Neuronal stem cell (in vitro differentiated cells): Measurements from ENCODE around the gene PTPN20.
"Not testable (repeated sequence)": the region's sequence is repeated elsewhere in the genome, so short reads cannot be mapped to it uniquely, and the experiment has no call there.

Experiments
- DNase-seq: peaks from one replicate; pipeline ENCODE4 v3.0.0-alpha.2; 2013; ENCODE audit warnings: low spot score
- H2AFZ ChIP-seq: one replicate; pipeline ENCODE4 v1.6.1; 2013; ENCODE audit warnings: mild to moderate bottlenecking, low read length, inconsistent platforms
- H2AK5ac ChIP-seq: 2 replicates; pipeline ENCODE4 v1.6.1; 2013; ENCODE audit warnings: low read depth, mild to moderate bottlenecking, inconsistent platforms, low read length, moderate library complexity, mixed read lengths
- H2BK120ac ChIP-seq: 2 replicates; pipeline ENCODE4 v1.6.1; 2013; ENCODE audit warnings: low read depth, mild to moderate bottlenecking, inconsistent platforms, low read length, moderate library complexity, mixed read lengths
- H2BK12ac ChIP-seq: one replicate; pipeline ENCODE4 v1.6.1; 2013; ENCODE audit warnings: low read length, inconsistent platforms
- H2BK15ac ChIP-seq: 2 replicates; pipeline ENCODE4 v1.6.1; 2013; ENCODE audit warnings: mild to moderate bottlenecking, low read length, inconsistent platforms, mixed read lengths
- H2BK5ac ChIP-seq: one replicate; pipeline ENCODE4 v1.6.1; 2013; ENCODE audit warnings: inconsistent platforms, mild to moderate bottlenecking, low read length, moderate library complexity
- H3K14ac ChIP-seq: one replicate; pipeline ENCODE4 v1.6.1; 2013; ENCODE audit warnings: low read length, inconsistent platforms
- H3K18ac ChIP-seq: 2 replicates; pipeline ENCODE4 v1.6.1; 2013; ENCODE audit warnings: low read length, inconsistent platforms
- H3K23ac ChIP-seq: 2 replicates; pipeline ENCODE4 v1.6.1; 2013; ENCODE audit warnings: low read depth, mild to moderate bottlenecking, mixed read lengths, low read length, inconsistent platforms; ENCODE audit not compliant: poor library complexity
- H3K27ac ChIP-seq: replicated peaks from 3 replicates; pipeline ENCODE4 v1.5.1; 2013; ENCODE audit warnings: low read length, inconsistent platforms
- H3K27me3 ChIP-seq, 3 experiments: 2 replicates each; pipeline ENCODE4 v1.6.1; 2013; ENCODE audit warnings: low read length in 3 of 3, mild to moderate bottlenecking in 2 of 3, inconsistent platforms in 1 of 3, low read depth in 1 of 3, mixed read lengths in 1 of 3, moderate library complexity in 1 of 3; ENCODE audit not compliant: control insufficient read depth in 3 of 3, insufficient read depth in 3 of 3
- H3K36me3 ChIP-seq, 2 donors: replicated peaks in 1 of 2; 2 replicates each; pipeline ENCODE4 v1.6.1; 2013; ENCODE audit warnings: low read length in 2 of 2; ENCODE audit not compliant: control insufficient read depth in 2 of 2, insufficient read depth in 2 of 2
- H3K4ac ChIP-seq: 2 replicates; pipeline ENCODE4 v1.6.1; 2013; ENCODE audit warnings: inconsistent platforms, mild to moderate bottlenecking, low read length, moderate library complexity
- H3K4me1 ChIP-seq, 2 donors: 1 replicate in 1 of 2; 2 replicates in 1 of 2; pipeline ENCODE4 v1.6.1; 2013; ENCODE audit warnings: low read length in 2 of 2, low read depth in 1 of 2; ENCODE audit not compliant: control insufficient read depth in 2 of 2, insufficient read depth in 1 of 2
- H3K4me2 ChIP-seq: one replicate; pipeline ENCODE4 v1.6.1; 2013; ENCODE audit warnings: mild to moderate bottlenecking, low read length, inconsistent platforms; ENCODE audit not compliant: insufficient read depth, poor library complexity, severe bottlenecking
- H3K4me3 ChIP-seq, 2 donors: 2 replicates each; pipeline ENCODE4 v1.5.1; 2013; ENCODE audit warnings: low read length in 2 of 2, mild to moderate bottlenecking in 2 of 2, inconsistent platforms in 1 of 2, moderate library complexity in 1 of 2
- H3K79me1 ChIP-seq: one replicate; pipeline ENCODE4 v1.6.1; 2013; ENCODE audit warnings: low read depth, mild to moderate bottlenecking, inconsistent platforms, low read length, moderate library complexity
- H3K9ac ChIP-seq: one replicate; pipeline ENCODE4 v1.6.1; 2013; ENCODE audit warnings: mild to moderate bottlenecking, low read depth, low read length, inconsistent platforms; ENCODE audit not compliant: poor library complexity
- H3K9me3 ChIP-seq, 2 donors: replicated peaks in 1 of 2; 2 replicates each; pipeline versions ENCODE3 to v1.6.1; 2013; ENCODE audit warnings: low read length in 2 of 2, mild to moderate bottlenecking in 2 of 2, inconsistent platforms in 1 of 2, low read depth in 1 of 2, mixed read lengths in 1 of 2, moderate library complexity in 1 of 2; ENCODE audit not compliant: control insufficient read depth in 2 of 2, insufficient read depth in 1 of 2
- H4K8ac ChIP-seq: one replicate; pipeline ENCODE4 v1.6.1; 2013; ENCODE audit warnings: low read depth, mild to moderate bottlenecking, inconsistent platforms, low read length, moderate library complexity
- H4K91ac ChIP-seq: one replicate; pipeline ENCODE4 v1.6.1; 2013; ENCODE audit warnings: low read length, low read depth, mild to moderate bottlenecking, inconsistent platforms; ENCODE audit not compliant: poor library complexity
- WGBS, 2 donors: extraction: QIAGEN DNeasy Blood & Tissue Kit; methylation state at CpG; one replicate each; pipeline ENCODE4 v1.1.7; 2013; ENCODE audit warnings: missing lambda C conversion rate in 2 of 2, mixed read lengths in 1 of 2; ENCODE audit not compliant: insufficient read length in 2 of 2, insufficient replicate concordance in 1 of 2; ENCODE audit errors: extremely low coverage in 2 of 2; 5-methylcytosine and 5-hydroxymethylcytosine counted together

Gene PTPN20

DNA sequence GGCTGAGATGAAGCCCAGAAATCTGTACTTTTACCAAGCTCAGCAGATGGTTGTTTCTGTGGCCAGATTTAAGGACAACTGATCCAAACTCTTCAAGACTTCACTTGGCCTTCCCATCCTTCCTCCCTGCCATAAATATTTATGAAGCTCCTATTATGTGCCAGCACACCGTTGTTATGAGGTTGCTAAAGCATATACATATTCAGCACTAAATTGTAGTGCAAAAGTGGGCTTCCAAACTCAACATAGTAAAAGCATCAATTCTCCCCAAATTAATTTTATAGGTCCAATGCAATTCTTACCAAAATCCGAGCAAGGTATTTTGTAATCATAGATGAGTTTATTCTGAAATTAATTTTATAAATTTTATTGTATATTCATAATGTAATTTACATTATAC lies 10.0 kb upstream of the PTPN20 start:
- WGBS, 2 donors: no CpG with 5 or more reads among the region's 2 CpGs
- not testable (repeated sequence) for H3K14ac ChIP-seq, H3K18ac ChIP-seq, H3K79me1 ChIP-seq, H2BK120ac ChIP-seq, H3K4me3 ChIP-seq, H2BK5ac ChIP-seq, H4K91ac ChIP-seq, H3K9me3 ChIP-seq, H2BK12ac ChIP-seq, H3K27me3 ChIP-seq, DNase-seq, H3K4me2 ChIP-seq, H2AFZ ChIP-seq, H2AK5ac ChIP-seq, H3K23ac ChIP-seq, H2BK15ac ChIP-seq, H3K27ac ChIP-seq, H3K4me1 ChIP-seq, H4K8ac ChIP-seq, H3K4ac ChIP-seq, H3K9ac ChIP-seq, H3K36me3 ChIP-seq

DNA sequence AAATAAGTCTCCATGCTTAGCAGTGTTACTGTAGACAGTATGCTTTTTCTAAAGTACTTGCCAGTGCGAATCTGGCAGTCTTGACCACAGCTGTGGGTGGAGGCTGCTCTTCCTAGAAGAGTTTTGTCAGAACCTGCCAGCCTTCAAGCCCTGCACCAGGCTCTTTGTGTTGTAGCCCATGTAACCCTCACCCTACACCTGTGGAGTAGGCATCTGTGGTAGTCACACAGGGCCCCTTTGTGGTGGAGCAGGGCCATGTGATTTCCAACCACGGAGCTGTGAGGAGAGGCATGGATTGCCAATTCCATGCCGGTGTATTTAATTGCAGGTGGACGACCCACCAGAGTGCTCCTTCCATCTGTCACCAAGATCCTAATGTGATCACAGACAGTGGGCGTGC lies 7.4 kb upstream of the PTPN20 start:
- not testable (repeated sequence) for H3K9ac ChIP-seq, H3K4ac ChIP-seq

DNA sequence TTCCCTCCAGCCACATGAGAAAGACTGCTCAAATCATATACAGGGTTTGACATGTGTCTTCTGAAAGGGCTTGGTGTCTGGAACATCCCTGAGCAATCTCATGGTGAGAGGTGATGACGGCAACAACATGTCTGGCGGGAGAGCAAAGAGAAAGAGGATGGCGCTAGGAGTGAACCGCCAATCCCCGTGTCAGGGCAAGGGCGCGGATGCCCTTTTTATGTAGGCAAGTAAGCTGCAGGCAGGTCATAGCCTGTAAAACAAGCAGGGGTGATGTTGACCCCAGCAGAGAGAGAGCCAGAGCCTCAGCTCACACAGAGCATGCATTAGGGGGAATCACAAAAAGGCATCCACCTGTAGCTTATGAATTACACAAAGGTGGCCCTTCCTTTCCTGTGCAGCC lies 4.9 kb upstream of the PTPN20 start:
- WGBS, 2 donors: no CpG with 5 or more reads among the region's 7 CpGs
- not testable (repeated sequence) for H3K9me3 ChIP-seq, H3K36me3 ChIP-seq, H3K4ac ChIP-seq, H2BK120ac ChIP-seq, H4K91ac ChIP-seq, DNase-seq, H3K4me1 ChIP-seq, H3K4me2 ChIP-seq, H2AFZ ChIP-seq, H2BK5ac ChIP-seq, H3K9ac ChIP-seq, H3K27me3 ChIP-seq, H3K23ac ChIP-seq, H3K4me3 ChIP-seq, H2AK5ac ChIP-seq, H2BK12ac ChIP-seq, H3K14ac ChIP-seq, H3K27ac ChIP-seq, H3K18ac ChIP-seq, H2BK15ac ChIP-seq, H4K8ac ChIP-seq, H3K79me1 ChIP-seq

More for the DNA sequence above, 7.4 kb upstream of the PTPN20 start:
- not testable (repeated sequence) for H2BK5ac ChIP-seq, H3K23ac ChIP-seq, H3K27ac ChIP-seq, H3K4me2 ChIP-seq, H2BK120ac ChIP-seq, H2AK5ac ChIP-seq, H2AFZ ChIP-seq, H3K4me3 ChIP-seq, H3K27me3 ChIP-seq, H4K91ac ChIP-seq, H3K18ac ChIP-seq, H3K79me1 ChIP-seq, H3K36me3 ChIP-seq, H3K9me3 ChIP-seq, H2BK12ac ChIP-seq, DNase-seq, H3K4me1 ChIP-seq, H2BK15ac ChIP-seq, H4K8ac ChIP-seq, H3K14ac ChIP-seq
- WGBS, 2 donors: no CpG with 5 or more reads among the region's 5 CpGs

DNA sequence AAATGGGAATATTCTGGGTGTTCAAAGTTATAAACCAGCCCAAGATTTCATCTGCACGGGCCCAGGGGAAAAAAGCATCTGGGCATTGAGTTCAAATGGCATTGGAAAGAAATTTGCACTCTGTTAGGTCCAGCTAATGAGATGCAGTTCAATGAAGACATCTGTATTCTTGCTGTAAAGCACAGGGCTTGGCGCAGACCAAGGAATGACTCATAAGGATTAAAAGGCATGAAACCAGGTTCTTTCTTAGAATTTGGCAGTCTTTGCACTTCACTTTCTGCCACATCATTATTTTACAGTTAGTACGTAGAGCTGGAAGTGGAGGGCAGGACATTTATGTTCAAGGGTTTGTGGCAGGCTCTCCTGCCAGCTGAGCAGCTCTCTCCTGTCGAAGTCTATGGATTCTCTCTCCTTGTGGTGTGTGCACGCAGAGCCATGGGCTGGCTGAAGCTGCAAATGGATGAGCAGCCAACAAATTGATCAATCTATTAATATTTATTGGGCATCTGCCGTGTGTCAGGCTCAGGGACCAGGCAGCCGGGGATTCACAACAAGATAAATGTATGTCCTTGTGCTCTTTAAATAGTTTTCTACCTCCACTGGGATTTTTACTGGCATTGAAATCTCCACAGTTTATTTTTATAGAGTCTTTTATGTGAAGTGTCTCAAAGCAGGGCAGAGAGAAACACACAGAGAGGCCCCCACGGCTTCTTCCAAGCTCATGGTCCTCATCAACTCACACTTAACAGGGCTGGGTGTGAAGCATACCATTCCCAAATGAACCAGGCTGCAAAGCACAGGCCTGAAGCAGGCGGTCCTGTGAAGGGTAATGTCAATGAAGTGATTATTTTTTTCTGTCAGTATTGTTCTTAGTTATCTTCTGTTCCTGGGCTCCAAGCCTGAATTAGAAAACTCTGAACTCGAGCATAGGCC lies 3.8 kb upstream of the PTPN20 start:
- H3K4me3 ChIP-seq, H4K91ac ChIP-seq, H3K23ac ChIP-seq, H2BK120ac ChIP-seq, H3K4me1 ChIP-seq, H3K9ac ChIP-seq, H2BK5ac ChIP-seq, H2BK15ac ChIP-seq, H3K9me3 ChIP-seq, H3K27ac ChIP-seq, H3K4ac ChIP-seq, H2AK5ac ChIP-seq, H3K79me1 ChIP-seq, H3K36me3 ChIP-seq, H4K8ac ChIP-seq, H3K27me3 ChIP-seq, H2AFZ ChIP-seq, H2BK12ac ChIP-seq, DNase-seq, H3K4me2 ChIP-seq, H3K14ac ChIP-seq, H3K18ac ChIP-seq: not testable (repeated sequence)
- WGBS, 2 donors: no CpG with 5 or more reads among the region's 10 CpGs
